ENCODE measurements around the gene ZNF544.

ZNF544 gene

DNA sequence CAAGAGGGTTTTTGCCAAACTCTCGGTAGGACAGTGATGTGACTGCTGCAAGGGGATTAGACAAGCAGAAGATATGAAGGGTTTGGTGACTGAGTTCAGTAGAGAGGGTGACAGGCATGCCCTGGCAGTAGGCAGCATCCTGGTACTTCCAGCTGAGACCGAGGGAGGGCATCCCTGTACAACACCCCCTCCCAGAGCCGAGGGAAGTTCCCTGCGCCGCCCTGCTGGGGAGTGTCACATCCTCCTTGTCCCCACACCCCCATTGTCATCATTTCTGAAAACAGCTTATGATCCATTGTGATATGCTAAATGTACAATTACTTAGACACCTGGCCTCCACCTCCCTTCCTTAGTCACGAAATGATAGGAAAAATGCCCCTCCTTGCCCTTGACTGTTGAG lies 14.6 kb downstream of the ZNF544 start:
- TF ChIP-seq SCRT1 (tag by site-specific recombination; IDR thresholded peaks at IDR 0.05; ENCODE audit: borderline replicate concordance) (no peak), ZNF626 (tag by site-specific recombination; IDR thresholded peaks at IDR 0.05) (no peak), HOXD13 (CRISPR knock-in tag; IDR thresholded peaks at IDR 0.05; ENCODE audit: borderline replicate concordance) (0 out of 2 replicates have a peak, but pooled peaks have one; percentile 3)
- Histone ChIP-seq H3K9me3 (ENCODE audit: control insufficient read depth, insufficient read depth, low read depth, low read length) (peaks cover under 1% of the 10 kb centered on the region; the same call in 1 of the 2 replicates), H3K27ac (ENCODE audit: extremely low read depth, low read depth, low read length) (no peak overlapping the region), H3K36me3 (ENCODE audit: control insufficient read depth in 2 of 2, insufficient read depth in 1 of 2, low read length in 2 of 2) (peaks cover 92 to 94% of the 10 kb centered on the region in 2 experiments), H3K4me3 (ENCODE audit: low read depth, low read length) (no peak overlapping the region), H3K4me1 (ENCODE audit: control insufficient read depth, insufficient read depth, low read length) (no peaks in the 10 kb centered on the region)
- CTCF ChIA-PET: no interaction called here
- POLR2A ChIA-PET: interaction anchor here (0.6 kb wide), 1 partner anchor 254 kb away, joined by 3 read pairs; no protein-coding TSS in a partner anchor

DNA sequence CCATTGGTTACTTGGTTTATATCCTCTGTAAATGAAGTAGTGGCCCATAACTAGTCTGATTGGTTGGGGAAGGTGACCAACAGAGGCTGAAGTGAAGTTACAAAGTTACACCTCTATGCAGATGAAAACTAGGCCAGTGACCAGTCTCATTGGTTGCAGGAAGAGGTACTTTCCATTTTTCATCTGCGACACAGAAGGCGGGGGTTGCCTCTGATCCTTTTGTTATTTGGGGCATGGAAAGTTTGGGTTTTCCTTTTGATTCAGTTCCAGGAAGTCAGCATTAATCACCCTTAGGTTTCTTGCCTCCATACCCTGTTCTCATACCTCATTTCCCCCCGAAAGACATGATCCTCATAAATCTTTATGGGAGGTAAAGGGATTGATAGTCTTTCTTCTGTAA lies 20.2 kb downstream of the ZNF544 start:
- ChIA-PET POLR2A (no interaction called here), CTCF (no interaction called here)
- H3K4me3 ChIP-seq (ENCODE audit: low read depth, low read length): no peak overlapping the region
- no peaks in the 10 kb centered on the region for H3K4me1 ChIP-seq (ENCODE audit: control insufficient read depth, insufficient read depth, low read length)
- H3K36me3 ChIP-seq (ENCODE audit: control insufficient read depth in 2 of 2, insufficient read depth in 1 of 2, low read length in 2 of 2): peaks cover 81 to 99% of the 10 kb centered on the region in 2 experiments
- peaks cover 9% of the 10 kb centered on the region for H3K9me3 ChIP-seq (ENCODE audit: control insufficient read depth, insufficient read depth, low read depth, low read length)
- TF ChIP-seq ZNF776 (tag by site-specific recombination; IDR thresholded peaks at IDR 0.05; ENCODE audit: borderline replicate concordance): no peak
- no peak for TF ChIP-seq ZNF544 (tag by site-specific recombination; IDR thresholded peaks at IDR 0.05)
- TF ChIP-seq ZNF704 (tag by site-specific recombination; IDR thresholded peaks at IDR 0.05): no peak
- TF ChIP-seq, protein P1, sequence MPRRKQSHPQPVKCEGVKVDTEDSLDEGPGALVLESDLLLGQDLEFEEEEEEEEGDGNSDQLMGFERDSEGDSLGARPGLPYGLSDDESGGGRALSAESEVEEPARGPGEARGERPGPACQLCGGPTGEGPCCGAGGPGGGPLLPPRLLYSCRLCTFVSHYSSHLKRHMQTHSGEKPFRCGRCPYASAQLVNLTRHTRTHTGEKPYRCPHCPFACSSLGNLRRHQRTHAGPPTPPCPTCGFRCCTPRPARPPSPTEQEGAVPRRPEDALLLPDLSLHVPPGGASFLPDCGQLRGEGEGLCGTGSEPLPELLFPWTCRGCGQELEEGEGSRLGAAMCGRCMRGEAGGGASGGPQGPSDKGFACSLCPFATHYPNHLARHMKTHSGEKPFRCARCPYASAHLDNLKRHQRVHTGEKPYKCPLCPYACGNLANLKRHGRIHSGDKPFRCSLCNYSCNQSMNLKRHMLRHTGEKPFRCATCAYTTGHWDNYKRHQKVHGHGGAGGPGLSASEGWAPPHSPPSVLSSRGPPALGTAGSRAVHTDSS (tag by site-specific recombination; IDR thresholded peaks at IDR 0.05): no peak
- no peak for TF ChIP-seq WT1 (tag by site-specific recombination; IDR thresholded peaks at IDR 0.05)
- TF ChIP-seq ZFP37 (tag by site-specific recombination; IDR thresholded peaks at IDR 0.05): no peak
- no peak for TF ChIP-seq ELK4 (IDR thresholded peaks at IDR 0.05; ENCODE audit: borderline replicate concordance, low read depth, low read length)
- TF ChIP-seq ZNF623 (tag by site-specific recombination; IDR thresholded peaks at IDR 0.05): no peak
- no peak for TF ChIP-seq ZNF549 (tag by site-specific recombination; IDR thresholded peaks at IDR 0.05)
- TF ChIP-seq ZNF473 (tag by site-specific recombination; IDR thresholded peaks at IDR 0.05): no peak
- no peak for TF ChIP-seq ZNF571 (tag by site-specific recombination; IDR thresholded peaks at IDR 0.05)
- no peak for TF ChIP-seq ZBTB21 (tag by site-specific recombination; IDR thresholded peaks at IDR 0.05)
- TF ChIP-seq ZNF394 (tag by site-specific recombination; IDR thresholded peaks at IDR 0.05; ENCODE audit: borderline replicate concordance): no peak
- no peak for TF ChIP-seq OSR2 (tag by site-specific recombination; IDR thresholded peaks at IDR 0.05)
- no peak for TF ChIP-seq ZNF426 (tag by site-specific recombination; IDR thresholded peaks at IDR 0.05)
- TF ChIP-seq ZNF280C (tag by site-specific recombination; IDR thresholded peaks at IDR 0.05): no peak
- TF ChIP-seq SP7 (tag by site-specific recombination; IDR thresholded peaks at IDR 0.05): no peak
- TF ChIP-seq MYNN (tag by site-specific recombination; IDR thresholded peaks at IDR 0.05; ENCODE audit: borderline replicate concordance): no peak
- H3K27ac ChIP-seq (ENCODE audit: extremely low read depth, low read depth, low read length): no peak overlapping the region

All from HEK293 (cell line).